Transverse colon (tissue), 4 donors: ENCODE results near the gene RNLS. TPM values are rescaled to one million over a fixed set of nuclear protein-coding genes. Genes with fewer than 3 reads are reported as not detected.
A peak's percentile ranks its signal among the peaks of the same experiment; 100 is the strongest.

ENCODE experiments used
- DNase-seq: peaks from one replicate; pipeline ENCODE4 v3.0.0-alpha.2; 2019
- H3K27ac ChIP-seq, 4 donors: fragments of 200-600 bp; sonication (generic); 2 replicates each; pipeline ENCODE4 v1.5.1; 2016 to 2018; ENCODE audit warnings: inconsistent platforms in 4 of 4
- H3K27me3 ChIP-seq: fragments of 200-600 bp; sonication (generic); 2 replicates; pipeline ENCODE4 v1.5.1; 2017; ENCODE audit warnings: inconsistent platforms
- H3K36me3 ChIP-seq, 4 donors: fragments of 200-600 bp; sonication (generic); 2 replicates each; pipeline ENCODE4 v1.5.1; 2017 to 2019; ENCODE audit warnings: inconsistent platforms in 4 of 4
- H3K4me1 ChIP-seq, 4 donors: fragments of 200-600 bp; sonication (generic); 2 replicates each; pipeline ENCODE4 v1.5.1; 2017 to 2020; ENCODE audit warnings: inconsistent platforms in 4 of 4
- H3K4me3 ChIP-seq, 4 donors: fragments of 200-600 bp; sonication (generic); 1 replicate in 1 of 4; 2 replicates in 3 of 4; pipeline versions ENCODE4 v1.5.1 to v1.6.1; 2017 to 2019; ENCODE audit warnings: inconsistent platforms in 4 of 4
- H3K9me3 ChIP-seq, 2 donors: fragments of 200-600 bp; sonication (generic); 2 replicates each; pipeline ENCODE4 v1.5.1; 2017 to 2019; ENCODE audit warnings: inconsistent platforms in 2 of 2
- CTCF ChIP-seq, 5 experiments: fragments of 200-600 bp in 3 of 5; fragments of 450-650 bp in 2 of 5; sonication (generic) in 3 of 5; IDR thresholded peaks; 1 replicate in 2 of 5; 2 replicates in 3 of 5; pipeline ENCODE4 v1.5.1; 2016 to 2017; ENCODE audit warnings: antibody characterized with exemption in 5 of 5, inconsistent platforms in 3 of 5, mild to moderate bottlenecking in 2 of 5, moderate library complexity in 1 of 5
- EP300 ChIP-seq: sonication (generic); formaldehyde crosslinking; IDR thresholded peaks from one replicate; pipeline ENCODE4 v1.6.1; 2017; ENCODE audit warnings: antibody characterized with exemption, low read depth
- POLR2A ChIP-seq: fragments of 450-650 bp; IDR thresholded peaks from one replicate; pipeline ENCODE4 v1.6.1; 2016; ENCODE audit warnings: antibody characterized with exemption, mild to moderate bottlenecking, moderate library complexity
- POLR2AphosphoS5 ChIP-seq, 3 donors: sonication (generic); formaldehyde crosslinking; IDR thresholded peaks; one replicate each; pipeline ENCODE4 v1.6.1; 2016; ENCODE audit warnings: antibody characterized with exemption in 3 of 3
- WGBS, 2 donors: methylation state at CpG; one replicate each; pipeline ENCODE4 v1.1.5; 2018; ENCODE audit warnings: low coverage in 1 of 2; 5-methylcytosine and 5-hydroxymethylcytosine counted together
- in situ Hi-C, 4 donors: fragments of 200-750 bp; cut with MboI; loops; one replicate each; pipeline versions ENCODE4 v1.15.0 to v1.15.1; 2017; ENCODE audit warnings: low sequenced_read_pairs in 3 of 4, low pct_ligation_motif_present in 1 of 4, low pct_unique_long_range_greater_than_20kb in 1 of 4
- intact Hi-C: fragments of 100-400 bp; cut with DNase I; formaldehyde crosslinking; loops from one replicate; pipeline ENCODE4 v1.15.1; 2023; ENCODE audit warnings: low total_unique reads
- total RNA-seq, 4 donors: library from RNA; depleted of rRNA; stranded (reverse); fragments of >200 nt; gene quantifications; one replicate each; pipeline ENCODE4 v1.1.0, GENCODE V29; 2016

The RNLS gene
- total RNA-seq, 4 donors from 2014 or later = 2.4 to 78.2 (median 28.9) TPM

DNA sequence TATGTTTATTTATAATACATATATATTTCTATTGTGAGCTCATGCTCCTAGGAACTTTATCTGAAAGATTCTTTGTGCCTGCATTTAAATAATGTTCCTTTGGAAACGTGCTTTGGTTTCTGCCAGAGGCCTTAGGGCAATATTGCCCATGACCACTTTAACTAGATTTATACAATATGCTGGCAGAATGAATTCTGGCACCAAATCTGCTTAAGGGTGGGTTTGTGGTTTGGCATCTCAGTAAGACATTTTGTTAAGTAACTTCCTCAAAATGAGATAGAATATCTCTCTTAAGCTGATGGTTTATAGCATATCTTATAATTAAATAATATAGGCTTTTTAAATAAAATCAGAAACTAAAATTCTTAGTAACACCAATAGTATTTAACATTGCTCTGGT, 252.9 kb downstream of the RNLS start:
- Histone ChIP-seq H3K4me1 (no peaks in the 10 kb centered on the region), H3K36me3 (no peaks in the 10 kb centered on the region), H3K4me3 (no peak overlapping the region), H3K9me3 (no peaks in the 10 kb centered on the region), H3K27me3 (no peaks in the 10 kb centered on the region), H3K27ac (no peak overlapping the region)
- intact Hi-C loops = no loop called here
- 64 to 78% methylated on average over 1 of the region's 1 CpG for WGBS, 2 donors
- TF ChIP-seq EP300 (no peak), POLR2A (no peak), CTCF (IDR thresholded peaks at IDR 0.05) (no peak), POLR2AphosphoS5 (IDR thresholded peaks at IDR 0.05) (no peak)
- DNase-seq = no peak
- in situ Hi-C loops = no loop called here

DNA sequence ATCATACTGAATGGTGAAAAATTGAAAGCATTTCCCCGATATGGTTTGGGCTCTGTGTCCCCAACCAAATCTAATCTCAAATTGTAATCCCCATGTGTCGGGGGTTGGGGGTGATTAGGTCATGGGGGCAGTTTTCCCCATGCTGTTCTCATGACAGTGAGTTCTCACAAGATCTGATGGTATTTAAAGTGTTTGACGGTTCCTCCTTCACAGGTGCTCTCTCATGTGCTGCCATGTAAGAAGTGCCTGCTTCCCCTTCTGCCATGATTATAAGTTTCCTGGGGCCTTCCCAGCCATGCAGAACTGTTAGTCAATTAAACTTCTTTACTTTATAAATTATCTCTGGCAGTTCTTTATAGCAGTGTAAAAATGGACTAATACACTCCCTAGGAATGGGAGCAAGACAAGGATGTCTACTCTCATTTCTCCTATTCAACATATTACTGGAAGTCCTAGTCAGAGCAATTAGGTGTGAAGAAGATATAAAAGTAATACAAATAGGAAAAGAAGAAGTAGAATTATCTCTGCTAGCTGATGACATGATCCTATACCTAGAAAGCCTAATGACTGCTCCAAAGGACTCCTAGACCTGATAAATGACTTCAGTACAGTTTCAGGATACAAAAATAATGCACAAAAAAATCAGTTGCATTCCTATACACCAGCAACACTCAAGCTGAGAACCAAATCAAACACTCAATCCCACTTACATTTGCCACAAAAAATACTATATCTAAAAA, 260.6 kb downstream of the RNLS start:
- no peak overlapping the region for H3K27ac ChIP-seq
- DNase-seq = no peak
- intact Hi-C loops = loop anchor here (10.0 kb wide), 1 partner anchor 88 kb away; no protein-coding TSS in a partner anchor
- H3K27me3 ChIP-seq = no peaks in the 10 kb centered on the region
- H3K9me3 ChIP-seq = peaks cover 24 to 26% of the 10 kb centered on the region in 2 donors
- in situ Hi-C loops = no loop called here
- peaks cover 0 to 4% (median 0%) of the 10 kb centered on the region in 4 donors for H3K36me3 ChIP-seq
- H3K4me1 ChIP-seq = no peaks in the 10 kb centered on the region
- H3K4me3 ChIP-seq = no peak overlapping the region
- WGBS, 2 donors = 65 to 96% methylated on average over 2 to 3 of the region's 3 CpGs
- TF ChIP-seq EP300 = no peak
- TF ChIP-seq POLR2A = no peak
- TF ChIP-seq CTCF (IDR thresholded peaks at IDR 0.05) = no peak
- no peak for TF ChIP-seq POLR2AphosphoS5 (IDR thresholded peaks at IDR 0.05)

- Histone ChIP-seq H3K27ac (peak overlapping the region in 3 of 4 donors; percentile 29 to 46 (median 46)), H3K27me3 (no peaks in the 10 kb centered on the region), H3K4me3 (no peak overlapping the region), H3K4me1 (peaks cover 0 to 6% (median 0%) of the 10 kb centered on the region in 4 donors), H3K9me3 (peaks cover 24 to 26% of the 10 kb centered on the region in 2 donors), H3K36me3 (peaks cover 0 to 4% (median 0%) of the 10 kb centered on the region in 4 donors)
- DNase-seq = no peak
- in situ Hi-C loops = no loop called here
- 50 to 68% methylated on average over 1 of the region's 1 CpG for WGBS, 2 donors
- intact Hi-C loops = loop anchor here (10.0 kb wide), 1 partner anchor 85 kb away; no protein-coding TSS in a partner anchor
- TF ChIP-seq POLR2AphosphoS5 (IDR thresholded peaks at IDR 0.05) (no peak), CTCF (IDR thresholded peaks at IDR 0.05) (no peak), EP300 (no peak), POLR2A (no peak)
Observed at GRCh38 chr10:88319960-88320517, 263.1 kb downstream of the RNLS start.

- in situ Hi-C loops = no loop called here
- H3K27me3 ChIP-seq = no peaks in the 10 kb centered on the region
- intact Hi-C loops = no loop called here
- peaks cover 0 to 4% (median 0%) of the 10 kb centered on the region in 4 donors for H3K36me3 ChIP-seq
- 90 to 100% methylated on average over 1 to 2 of the region's 2 CpGs for WGBS, 2 donors
- no peak overlapping the region for H3K4me3 ChIP-seq
- peaks cover 24 to 26% of the 10 kb centered on the region in 2 donors for H3K9me3 ChIP-seq
- no peak overlapping the region for H3K27ac ChIP-seq
- TF ChIP-seq POLR2AphosphoS5 (IDR thresholded peaks at IDR 0.05) (no peak), POLR2A (no peak), EP300 (no peak), CTCF (IDR thresholded peaks at IDR 0.05) (no peak)
- peaks cover 0 to 6% (median 0%) of the 10 kb centered on the region in 4 donors for H3K4me1 ChIP-seq
- DNase-seq = no peak
Observed at GRCh38 chr10:88318803-88319202, 264.3 kb downstream of the RNLS start.
